HG02588 (cell line): ENCODE measurements around the gene GLO1.
A peak's percentile ranks its signal among the peaks of the same experiment; 100 is the strongest.
"Not testable (repeated sequence)": the region's sequence is repeated elsewhere in the genome, so short reads cannot be mapped to it uniquely, and the experiment has no call there.

ENCODE experiments used
- ATAC-seq: cut with Tn5 transposase; IDR thresholded peaks from one replicate; pipeline ENCODE4 v1.9.1; 2021; ENCODE audit warnings: mild to moderate bottlenecking, moderate library complexity; ENCODE audit not compliant: unreplicated experiment

The GLO1 gene

GRCh38 chr6:38708496-38708895, 5.6 kb upstream of the GLO1 start:
- ATAC-seq, result no peak

- no peak for ATAC-seq
Observed at GRCh38 chr6:38705924-38706323, 3.0 kb upstream of the GLO1 start.

- no peak for ATAC-seq
Observed at GRCh38 chr6:38703949-38704590, 1.1 kb upstream of the GLO1 start.

DNA sequence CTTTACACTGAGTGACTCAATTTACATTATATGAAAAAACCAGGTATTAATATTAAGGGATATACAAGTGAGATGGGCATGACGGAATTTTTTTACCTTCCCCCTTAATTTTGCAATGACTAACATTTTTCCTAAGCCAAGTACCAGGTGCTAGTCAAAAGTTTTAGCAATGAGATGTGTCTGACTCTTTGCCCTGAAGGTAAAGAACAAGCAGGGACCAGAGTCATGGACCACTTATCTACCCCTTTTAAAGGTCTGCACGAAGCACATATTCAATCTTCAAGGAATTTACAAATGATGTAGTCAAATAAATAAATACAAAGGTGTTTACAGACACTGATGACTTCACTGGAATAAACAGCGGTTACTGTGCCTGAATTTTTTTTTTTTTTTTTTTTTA, 1.4 kb downstream of the GLO1 start:
- no peak for ATAC-seq

GRCh38 chr6:38699702-38700101, 3.2 kb downstream of the GLO1 start:
- ATAC-seq, result not testable (repeated sequence)

DNA sequence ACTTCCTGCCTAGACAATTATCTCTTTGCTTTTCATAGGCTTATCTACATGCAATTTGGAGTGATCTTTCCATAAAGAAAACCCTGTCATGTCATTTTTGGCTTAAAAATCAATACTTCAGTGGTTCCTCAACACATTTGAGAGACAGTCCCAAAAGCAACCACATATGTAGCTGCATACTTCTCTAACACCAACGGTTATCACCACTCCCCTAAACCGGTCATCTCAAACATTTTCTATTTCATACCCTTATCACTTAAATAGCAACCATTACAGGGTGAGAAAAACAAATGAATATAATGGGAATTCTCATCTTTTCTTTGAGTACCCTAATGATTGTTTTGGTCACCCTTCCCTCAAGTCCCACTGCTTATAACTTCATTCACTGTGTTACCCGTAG, 5.1 kb downstream of the GLO1 start:
- ATAC-seq, result no peak

DNA sequence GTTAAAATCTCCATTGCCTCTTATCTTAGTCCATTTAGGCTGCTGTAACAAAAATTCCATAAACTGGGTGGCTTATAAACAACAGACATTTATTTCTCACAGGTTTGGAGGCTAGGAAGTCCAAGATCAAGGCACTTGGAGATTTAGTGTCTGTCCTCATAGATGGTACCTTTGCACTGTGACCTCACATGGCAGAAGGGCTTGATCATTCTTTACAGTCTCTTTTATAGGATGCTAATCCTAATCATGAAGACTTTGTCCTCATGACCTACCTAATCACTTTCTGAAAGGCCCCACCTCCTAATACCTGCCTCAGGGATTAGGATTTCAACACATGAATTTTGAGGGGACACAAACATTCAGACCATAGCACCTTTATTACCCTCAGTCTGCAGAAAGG, 6.6 kb downstream of the GLO1 start:
- ATAC-seq, result no peak

DNA sequence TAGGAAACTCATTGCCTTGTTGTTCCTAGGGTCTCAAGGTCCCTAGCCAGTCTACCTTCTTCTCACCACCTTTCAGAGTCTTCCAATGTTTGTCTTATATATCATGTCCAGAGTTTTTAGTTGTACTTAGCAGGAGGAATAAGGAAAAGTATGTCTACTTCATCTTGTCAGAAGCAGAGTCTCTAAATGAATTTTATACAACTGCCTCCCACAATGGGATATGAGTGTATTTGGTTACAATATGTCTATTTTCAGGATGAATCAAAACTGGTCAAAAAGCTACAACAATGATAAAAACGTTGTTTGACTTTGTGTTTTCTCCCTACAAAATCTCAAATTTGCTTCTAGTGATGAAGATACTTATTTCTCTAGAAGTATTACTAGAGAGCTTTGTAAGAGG, 7.0 kb downstream of the GLO1 start:
- no peak for ATAC-seq

DNA sequence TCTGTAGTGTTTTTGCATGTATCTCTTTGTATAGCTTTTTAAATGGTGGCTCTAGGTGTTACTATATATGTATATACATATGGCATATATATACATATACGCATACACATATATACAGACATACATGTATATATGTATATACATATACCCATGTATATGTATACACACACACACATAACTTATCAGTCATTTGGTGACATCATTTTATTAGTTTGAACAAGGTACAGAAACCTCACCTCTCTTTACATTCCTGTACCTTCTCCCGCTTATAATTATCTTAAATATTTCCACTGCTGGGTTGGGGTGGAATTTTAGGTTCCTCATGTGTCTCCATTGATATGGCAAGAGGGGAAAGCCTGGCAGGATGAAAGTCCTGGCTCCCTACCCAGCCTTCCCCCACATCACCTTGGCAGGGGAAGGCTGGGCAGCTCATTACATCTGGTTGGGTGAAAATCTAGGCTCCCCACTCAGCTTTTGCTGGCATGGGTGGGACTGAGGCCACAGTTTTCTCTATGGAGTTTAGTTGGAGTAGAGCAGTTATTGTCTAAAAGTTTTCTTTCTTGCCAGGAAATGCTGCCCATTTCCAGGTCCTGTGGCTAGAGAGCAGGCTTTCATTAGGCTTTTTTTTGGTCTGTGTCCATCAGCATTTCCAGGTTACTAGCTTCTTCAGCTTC, 7.6 kb downstream of the GLO1 start:
- no peak for ATAC-seq

- peak; percentile 67 for ATAC-seq
Observed at GRCh38 chr6:38688579-38689087, 14.3 kb downstream of the GLO1 start.

- no peak for ATAC-seq
Observed at GRCh38 chr6:38687549-38687948, 15.4 kb downstream of the GLO1 start.

- ATAC-seq, result no peak
Observed at GRCh38 chr6:38687043-38687353, 15.9 kb downstream of the GLO1 start.

DNA sequence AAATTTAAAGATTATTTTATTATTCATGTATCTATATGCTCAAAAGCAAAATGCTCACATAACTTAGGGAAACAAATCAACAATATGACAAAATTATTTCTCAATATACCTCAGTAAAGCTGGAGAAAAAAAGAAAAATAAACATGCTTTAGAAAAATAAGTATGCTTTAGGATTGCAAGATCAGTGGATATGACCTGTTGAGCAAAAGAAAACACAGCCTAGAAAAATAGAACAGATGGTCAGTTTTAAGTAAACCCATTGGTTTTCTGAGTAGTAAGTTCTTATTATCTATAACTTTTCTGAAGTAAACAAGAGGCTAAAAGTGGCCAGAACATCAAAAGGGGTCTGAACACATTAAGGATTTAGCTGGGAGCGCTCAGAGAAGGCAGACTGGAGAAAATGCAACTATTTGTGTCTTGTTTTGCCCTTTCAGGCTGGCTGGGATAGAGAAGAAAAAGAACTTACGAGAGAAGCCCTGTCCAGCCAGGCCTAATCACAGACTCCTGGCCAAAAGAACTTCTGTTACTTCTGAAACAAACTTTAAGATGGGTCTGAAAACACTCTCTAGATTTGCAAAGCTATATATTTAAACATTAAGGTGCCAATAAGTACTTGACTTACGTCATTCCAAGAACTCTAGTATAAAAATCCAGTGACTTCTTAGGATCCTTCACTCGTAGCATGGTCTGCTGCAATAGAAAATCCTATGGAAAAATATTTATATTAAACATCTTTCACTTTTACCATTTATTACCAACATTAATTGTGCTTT, 16.5 kb downstream of the GLO1 start:
- ATAC-seq, result no peak

DNA sequence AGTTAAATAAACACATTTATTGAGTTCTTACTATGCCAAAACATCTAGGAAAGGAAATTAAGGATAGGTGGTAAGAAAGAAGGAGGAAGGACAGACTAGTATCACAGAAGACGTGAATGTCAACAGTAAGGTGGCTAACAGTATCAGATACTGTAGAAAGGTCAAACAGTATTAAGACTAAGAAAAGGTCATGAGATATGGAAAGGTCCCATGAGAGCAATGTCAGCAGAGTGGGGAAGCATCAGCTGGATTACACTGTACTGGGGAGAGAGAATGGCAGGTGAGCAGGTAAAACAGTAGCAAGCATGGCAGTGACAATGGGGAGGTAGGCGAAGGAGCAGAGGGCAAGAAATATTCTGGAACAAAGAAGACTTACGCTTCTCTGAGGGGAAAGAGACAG, 18.0 kb downstream of the GLO1 start:
- no peak for ATAC-seq

DNA sequence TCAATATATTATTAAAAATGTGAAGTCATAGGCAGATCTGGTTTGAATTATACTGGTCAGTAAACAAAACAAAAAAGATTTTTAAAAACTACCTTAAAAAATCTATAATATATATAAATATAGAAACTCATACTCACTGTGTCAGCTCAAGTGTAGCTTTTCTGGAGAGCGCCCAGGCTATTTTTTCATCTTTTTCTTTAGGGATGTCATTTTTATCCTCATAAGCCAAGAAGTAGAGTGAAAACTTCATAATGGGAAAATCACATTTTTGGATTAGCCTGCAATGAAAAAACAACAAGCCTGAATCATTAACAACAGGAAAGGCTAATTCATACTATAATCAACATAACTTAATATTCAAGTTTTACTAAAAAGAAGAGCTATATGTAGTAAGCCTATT, 18.7 kb downstream of the GLO1 start:
- ATAC-seq, result no peak

DNA sequence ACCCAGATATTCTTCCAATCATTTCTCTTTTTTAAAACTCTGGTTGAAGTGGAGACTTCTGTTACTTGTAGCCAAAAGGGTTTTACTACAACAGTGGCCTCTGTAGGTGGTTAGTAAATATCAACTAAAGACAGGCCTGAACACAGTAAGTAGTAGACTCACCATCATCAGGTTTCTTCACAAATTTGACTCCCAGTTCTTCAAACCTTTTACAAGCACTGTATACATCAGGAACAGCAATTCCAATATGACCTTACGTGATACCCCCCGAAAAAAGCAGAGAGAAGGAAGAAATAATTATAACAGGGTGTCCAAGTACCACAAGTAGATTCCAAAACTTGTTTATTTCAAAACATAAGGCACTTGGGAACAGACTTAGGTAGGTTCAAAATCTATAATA, 21.1 kb downstream of the GLO1 start:
- ATAC-seq, result no peak

DNA sequence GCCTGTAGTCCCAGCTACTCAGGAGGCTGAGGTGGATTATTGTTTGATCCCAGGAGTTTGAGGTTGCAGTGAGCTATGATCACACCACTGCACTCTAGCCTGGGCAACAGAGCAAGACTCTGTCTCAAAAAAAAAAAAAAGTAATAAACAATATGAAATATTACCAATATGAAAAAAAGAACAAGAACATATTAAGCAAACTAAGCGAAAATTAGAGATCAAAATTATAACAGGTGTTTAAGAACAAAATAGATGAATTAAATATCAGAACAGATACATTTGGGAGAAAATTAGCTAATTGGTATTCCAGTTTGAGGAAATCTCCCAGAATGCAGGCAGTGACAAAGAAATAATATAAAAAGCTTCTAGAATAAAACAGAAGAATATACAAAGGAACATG, 23.3 kb downstream of the GLO1 start:
- ATAC-seq, result no peak

- no peak for ATAC-seq
Observed at GRCh38 chr6:38678178-38678760, 24.7 kb downstream of the GLO1 start.

DNA sequence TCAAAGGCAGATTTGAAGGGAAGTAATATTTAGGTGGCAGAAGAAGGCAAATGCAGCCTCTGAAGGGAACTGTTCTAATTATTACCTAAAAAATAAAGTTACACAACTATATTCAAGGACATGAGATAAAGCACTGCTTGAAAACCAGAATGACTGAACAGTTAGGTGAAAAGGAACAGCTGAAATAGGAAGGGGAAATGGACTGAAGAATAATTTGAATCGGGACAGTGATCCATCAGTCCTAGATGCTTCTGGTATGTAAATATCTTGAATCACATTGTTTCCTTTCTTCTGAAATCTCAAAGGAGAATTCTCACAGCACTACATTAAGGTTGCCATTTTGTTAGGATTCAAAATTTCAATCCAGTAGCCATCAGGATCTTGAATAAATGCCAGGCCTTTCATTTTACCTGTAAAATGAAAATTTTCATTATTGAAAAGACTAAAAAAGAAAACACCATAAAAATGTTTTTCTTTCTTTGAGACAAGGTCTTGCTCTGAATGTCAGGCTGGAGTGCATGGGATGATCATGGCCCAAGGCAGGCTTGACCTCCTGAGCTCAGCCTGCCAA, 25.9 kb downstream of the GLO1 start:
- ATAC-seq, result no peak

DNA sequence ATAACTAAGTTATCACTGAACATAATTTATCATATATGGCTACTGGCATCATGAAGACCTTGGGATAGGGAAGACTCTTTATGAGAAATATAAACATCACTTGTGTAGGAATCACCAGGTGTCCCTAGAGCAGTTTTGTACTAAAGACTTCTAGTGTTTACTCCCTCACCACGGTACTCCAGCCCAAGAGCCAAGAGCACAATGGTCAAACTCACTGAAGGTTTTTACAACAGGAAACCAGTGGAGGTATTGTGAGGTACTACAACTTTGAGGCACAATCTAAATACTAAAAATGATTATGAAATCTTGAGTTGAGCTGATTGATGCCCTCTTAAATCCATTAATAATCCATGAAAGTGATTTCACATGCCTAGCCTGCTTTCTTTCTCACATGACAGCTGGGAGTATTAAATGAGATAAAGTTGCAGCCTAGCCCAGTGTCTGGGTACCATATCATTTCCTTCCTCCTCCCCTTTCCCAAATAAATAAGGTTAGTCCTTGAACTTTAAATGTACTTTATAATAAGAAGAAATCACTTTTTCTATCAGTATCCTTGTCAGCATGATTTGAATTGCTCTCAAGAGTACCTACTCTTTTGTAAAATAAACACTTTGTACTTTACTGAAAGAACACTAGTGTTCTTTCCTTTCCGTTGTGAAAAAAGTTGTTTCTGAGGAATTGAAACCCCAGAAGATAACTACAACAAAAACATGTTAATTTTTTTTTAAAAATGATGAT, 26.5 kb downstream of the GLO1 start:
- no peak for ATAC-seq
